Calu3 (cell line): ENCODE measurements around the gene POLR3H. TPM values are rescaled to one million over a fixed set of nuclear protein-coding genes. Genes with fewer than 3 reads are reported as not detected.

Experiments
- BruUV-seq: library from RNA; stranded (reverse); fragments of 400-500 nt; replicated peaks from 2 replicates; lab custom pipeline; 2021; lab: Mats Ljungman, UMichigan
- CTCF ChIA-PET: fragments of 300-600 bp; sonication (Branson Sonifier 250); formaldehyde crosslinking; loops from one replicate; lab custom pipeline; 2022; ENCODE audit warnings: antibody characterized with exemption; lab: Charles Lee
- DNase-seq: peaks from one replicate; pipeline ENCODE4 v3.0.0; 2022
- H3K27ac Mint-ChIP-seq: one replicate; pipeline ENCODE4 v1.8.0; 2022; ENCODE audit warnings: mixed read lengths; ENCODE audit not compliant: unreplicated experiment
- H3K27me3 Mint-ChIP-seq: one replicate; pipeline ENCODE4 v1.8.0; 2022; ENCODE audit warnings: mixed read lengths; ENCODE audit not compliant: unreplicated experiment
- H3K36me3 Mint-ChIP-seq: one replicate; pipeline ENCODE4 v1.8.0; 2022; ENCODE audit warnings: mild to moderate bottlenecking, moderate library complexity, mixed read lengths; ENCODE audit not compliant: insufficient read depth, unreplicated experiment
- H3K4me1 Mint-ChIP-seq: one replicate; pipeline ENCODE4 v1.8.0; 2022; ENCODE audit warnings: mild to moderate bottlenecking, low read depth, mixed read lengths; ENCODE audit not compliant: unreplicated experiment
- H3K4me3 Mint-ChIP-seq: one replicate; pipeline ENCODE4 v1.8.0; 2022; ENCODE audit warnings: mild to moderate bottlenecking, low read depth, moderate library complexity, mixed read lengths; ENCODE audit not compliant: unreplicated experiment
- H3K9me3 Mint-ChIP-seq: one replicate; pipeline ENCODE4 v1.8.0; 2022; ENCODE audit warnings: low read depth, mixed read lengths; ENCODE audit not compliant: unreplicated experiment
- intact Hi-C: fragments of 100-400 bp; cut with micrococcal nuclease; formaldehyde crosslinking; loops from one replicate; pipeline ENCODE4 v1.10.0; 2022; ENCODE audit not compliant: unreplicated experiment
- total RNA-seq: library from RNA; stranded (reverse); gene quantifications from 2 replicates; pipeline ENCODE4 v1.2.3, GENCODE V29; 2022
- TF ChIP-seq, protein P1 (sequence below): fragments of 200-600 bp; IDR thresholded peaks from one replicate; pipeline ENCODE4 v1.8.0; 2022; ENCODE audit warnings: antibody characterized with exemption; ENCODE audit not compliant: unreplicated experiment

The POLR3H gene
- total RNA-seq, 1 experiment from 2014 or later, result 49.7 TPM

DNA sequence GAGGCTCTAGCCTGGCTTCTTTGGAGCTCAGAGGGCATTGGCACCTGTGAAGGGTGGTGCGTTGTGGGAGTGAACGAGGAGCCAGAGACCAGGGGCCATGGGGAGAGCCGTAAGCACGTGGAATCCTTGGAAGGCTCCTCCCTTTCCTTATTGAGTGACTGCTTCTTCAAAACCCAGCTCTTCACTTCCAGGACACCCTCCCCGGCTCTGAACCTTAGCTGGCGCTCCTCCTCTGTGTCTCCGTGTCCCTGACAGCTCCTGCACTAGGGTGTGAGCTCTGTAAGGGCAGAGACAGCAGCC, 26.3 kb downstream of the POLR3H start:
- H3K4me3 Mint-ChIP-seq, result no peak overlapping the region
- H3K4me1 Mint-ChIP-seq, result peaks cover 9% of the 10 kb centered on the region
- intact Hi-C loops, result no loop called here
- no peaks in the 10 kb centered on the region for H3K9me3 Mint-ChIP-seq
- no peak for DNase-seq
- no peak overlapping the region for H3K27ac Mint-ChIP-seq
- TF ChIP-seq, protein P1, sequence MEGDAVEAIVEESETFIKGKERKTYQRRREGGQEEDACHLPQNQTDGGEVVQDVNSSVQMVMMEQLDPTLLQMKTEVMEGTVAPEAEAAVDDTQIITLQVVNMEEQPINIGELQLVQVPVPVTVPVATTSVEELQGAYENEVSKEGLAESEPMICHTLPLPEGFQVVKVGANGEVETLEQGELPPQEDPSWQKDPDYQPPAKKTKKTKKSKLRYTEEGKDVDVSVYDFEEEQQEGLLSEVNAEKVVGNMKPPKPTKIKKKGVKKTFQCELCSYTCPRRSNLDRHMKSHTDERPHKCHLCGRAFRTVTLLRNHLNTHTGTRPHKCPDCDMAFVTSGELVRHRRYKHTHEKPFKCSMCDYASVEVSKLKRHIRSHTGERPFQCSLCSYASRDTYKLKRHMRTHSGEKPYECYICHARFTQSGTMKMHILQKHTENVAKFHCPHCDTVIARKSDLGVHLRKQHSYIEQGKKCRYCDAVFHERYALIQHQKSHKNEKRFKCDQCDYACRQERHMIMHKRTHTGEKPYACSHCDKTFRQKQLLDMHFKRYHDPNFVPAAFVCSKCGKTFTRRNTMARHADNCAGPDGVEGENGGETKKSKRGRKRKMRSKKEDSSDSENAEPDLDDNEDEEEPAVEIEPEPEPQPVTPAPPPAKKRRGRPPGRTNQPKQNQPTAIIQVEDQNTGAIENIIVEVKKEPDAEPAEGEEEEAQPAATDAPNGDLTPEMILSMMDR, result peak; percentile 31
- CTCF ChIA-PET, result interaction anchor here (0.7 to 2.0 kb wide), 5 partner anchors 9 to 872 kb away, joined by 4 to 34 read pairs (median 4); partner anchors contain the start of gene PMM1
- no peaks in the 10 kb centered on the region for H3K27me3 Mint-ChIP-seq
- peaks cover 58% of the 10 kb centered on the region for H3K36me3 Mint-ChIP-seq
- BruUV-seq, result no TSS peak

DNA sequence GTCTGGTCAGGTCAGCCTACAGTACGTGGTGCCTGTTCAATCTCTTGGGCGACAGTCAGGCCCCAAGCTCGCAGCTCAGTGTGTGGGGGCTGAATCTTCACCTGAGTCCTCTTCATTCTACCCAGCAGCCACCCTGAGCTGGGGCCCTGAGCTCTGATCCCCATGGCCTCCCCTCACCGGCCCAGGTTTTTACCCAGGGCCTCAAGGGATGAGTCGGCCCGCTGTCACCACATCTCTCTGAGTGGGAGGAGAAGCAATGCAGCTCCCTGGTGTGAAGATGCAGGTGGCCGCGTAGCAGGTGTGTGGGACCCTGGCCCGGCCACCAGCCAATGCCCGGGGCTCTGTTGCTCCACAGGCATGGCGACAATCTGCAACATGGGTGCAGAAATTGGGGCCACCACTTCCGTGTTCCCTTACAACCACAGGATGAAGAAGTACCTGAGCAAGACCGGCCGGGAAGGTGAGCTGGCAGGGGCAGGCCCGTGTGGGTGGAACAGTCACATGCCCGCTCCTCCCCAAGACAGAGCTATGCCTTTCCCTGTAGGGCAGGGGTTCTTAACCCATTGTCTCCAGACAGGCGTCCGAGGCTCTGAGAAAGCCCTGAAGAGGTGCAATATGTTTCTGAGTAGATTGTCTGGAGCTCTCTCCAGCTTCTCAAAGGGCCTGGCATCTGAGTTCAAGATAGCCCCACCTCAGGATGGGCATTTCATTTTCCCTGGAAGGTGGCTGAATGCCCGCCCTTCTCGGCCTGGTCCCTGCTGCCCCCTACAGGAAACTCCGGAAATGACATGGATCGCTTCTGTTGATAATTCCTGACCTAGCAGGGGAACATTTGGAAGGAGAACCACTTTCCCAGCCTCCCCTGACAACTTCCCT, 26.9 kb downstream of the POLR3H start:
- no peak overlapping the region for H3K27ac Mint-ChIP-seq
- H3K27me3 Mint-ChIP-seq, result no peaks in the 10 kb centered on the region
- no TSS peak for BruUV-seq
- CTCF ChIA-PET, result interaction anchor here (0.7 to 2.0 kb wide), 8 partner anchors 10 to 595 kb away, joined by 3 to 34 read pairs (median 4); partner anchors contain the start of genes ACO2, PHF5A and PMM1
- DNase-seq, result peak; percentile 84
- TF ChIP-seq, protein P1, result peak; percentile 92
- peaks cover 15% of the 10 kb centered on the region for H3K4me1 Mint-ChIP-seq
- no peaks in the 10 kb centered on the region for H3K9me3 Mint-ChIP-seq
- intact Hi-C loops, result loop anchor here (1.0 kb wide), 1 partner anchor 114 kb away; no protein-coding TSS in a partner anchor
- no peak overlapping the region for H3K4me3 Mint-ChIP-seq
- peaks cover 58% of the 10 kb centered on the region for H3K36me3 Mint-ChIP-seq

DNA sequence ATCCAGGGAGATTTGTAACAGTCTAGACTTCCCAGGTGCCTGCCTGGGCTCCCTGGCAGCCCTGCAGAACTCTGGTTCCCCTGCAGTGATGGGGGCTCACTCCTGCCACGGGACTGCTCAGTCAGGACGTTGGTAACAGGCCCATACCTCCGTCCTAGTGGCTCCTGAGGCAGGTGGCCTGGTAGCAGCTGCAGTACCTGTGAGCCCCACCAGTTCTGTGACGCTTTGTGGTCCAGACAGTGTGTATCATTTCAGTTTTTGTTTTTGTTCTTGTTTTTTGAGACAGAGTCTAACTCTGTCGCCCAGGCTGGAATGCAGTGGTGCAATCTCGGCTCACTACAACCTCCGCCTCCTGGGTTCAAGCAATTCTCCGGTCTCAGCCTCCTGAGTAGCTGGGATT, 27.8 kb downstream of the POLR3H start:
- no peak overlapping the region for H3K4me3 Mint-ChIP-seq
- DNase-seq, result no peak
- H3K9me3 Mint-ChIP-seq, result no peaks in the 10 kb centered on the region
- no peak overlapping the region for H3K27ac Mint-ChIP-seq
- peaks cover 24% of the 10 kb centered on the region for H3K4me1 Mint-ChIP-seq
- peaks cover 57% of the 10 kb centered on the region for H3K36me3 Mint-ChIP-seq
- H3K27me3 Mint-ChIP-seq, result no peaks in the 10 kb centered on the region
- intact Hi-C loops, result no loop called here
- TF ChIP-seq, protein P1, result no peak
- no TSS peak for BruUV-seq
- CTCF ChIA-PET, result interaction anchor here (1.2 to 2.0 kb wide), 3 partner anchors 71 to 594 kb away, joined by 3 to 34 read pairs (median 5); no protein-coding TSS in a partner anchor

DNA sequence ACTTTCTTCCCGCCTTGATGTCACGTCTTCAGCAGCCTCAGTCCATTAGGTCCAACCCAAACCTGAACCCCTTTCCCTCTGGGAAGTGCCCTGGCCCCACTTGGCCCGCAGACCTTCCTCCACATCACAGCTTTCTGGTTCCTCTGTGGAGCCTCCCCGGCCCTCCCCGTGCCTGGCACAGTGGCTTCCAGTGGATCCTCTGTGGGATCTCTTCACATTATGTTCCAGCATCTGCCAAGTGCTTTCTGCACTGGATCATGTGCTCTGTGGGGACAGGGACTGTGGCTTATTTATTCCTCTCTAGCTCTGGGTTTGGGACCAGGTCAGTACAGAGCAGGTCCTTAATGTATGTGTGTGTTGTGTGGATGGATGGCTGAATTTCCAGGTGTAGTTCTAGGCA, 30.9 kb downstream of the POLR3H start:
- TF ChIP-seq, protein P1, result no peak
- DNase-seq, result no peak
- BruUV-seq, result no TSS peak
- CTCF ChIA-PET, result interaction anchor here (0.6 kb wide), 1 partner anchor 36 kb away, joined by 3 read pairs; no protein-coding TSS in a partner anchor
- H3K36me3 Mint-ChIP-seq, result peaks cover 41% of the 10 kb centered on the region
- H3K4me1 Mint-ChIP-seq, result peaks cover 46% of the 10 kb centered on the region
- peak overlapping the region; percentile 10 for H3K27ac Mint-ChIP-seq
- no peak overlapping the region for H3K4me3 Mint-ChIP-seq
- intact Hi-C loops, result no loop called here
- no peaks in the 10 kb centered on the region for H3K27me3 Mint-ChIP-seq
- H3K9me3 Mint-ChIP-seq, result no peaks in the 10 kb centered on the region
